ENCODE results near the gene TXLNB. TPM values are rescaled to one million over a fixed set of nuclear protein-coding genes. Genes with fewer than 3 reads are reported as not detected.
A peak's percentile ranks its signal among the peaks of the same experiment; 100 is the strongest.

Gene TXLNB
- total RNA-seq, 6 donors from 2014 or later = 0.52 to 4.2 (median 0.94) TPM

- no peak for TF ChIP-seq CTCF (IDR thresholded peaks at IDR 0.05)
- no peak for TF ChIP-seq EP300 (IDR thresholded peaks at IDR 0.05)
- TF ChIP-seq POLR2A (IDR thresholded peaks at IDR 0.05) = no peak
- no peak for TF ChIP-seq POLR2AphosphoS5 (IDR thresholded peaks at IDR 0.05)
- WGBS, 2 donors = 86 to 98% methylated on average over 2 of the region's 2 CpGs
- no peaks in the 10 kb centered on the region for H3K27me3 ChIP-seq
- no peaks in the 10 kb centered on the region for H3K9me3 ChIP-seq
- no peak overlapping the region for H3K4me3 ChIP-seq
- H3K4me1 ChIP-seq = peaks cover 0 to 16% (median 6%) of the 10 kb centered on the region in 4 donors
- H3K36me3 ChIP-seq = no peaks in the 10 kb centered on the region
- ATAC-seq (ENCODE audit: low FRiP score in 2 of 2) (no peak), DNase-seq (no peak)
- H3K27ac ChIP-seq = peak overlapping the region in 2 of 4 donors; percentile 0 to 6
Measured at GRCh38 chr6:139337001-139337400, 45.2 kb upstream of the TXLNB start.

- Histone ChIP-seq H3K4me3 (no peak overlapping the region), H3K9me3 (no peaks in the 10 kb centered on the region), H3K36me3 (no peaks in the 10 kb centered on the region), H3K27ac (peak overlapping the region in 2 of 4 donors; percentile 0 to 6), H3K4me1 (peaks cover 0 to 16% (median 6%) of the 10 kb centered on the region in 4 donors), H3K27me3 (no peaks in the 10 kb centered on the region)
- 28 to 42% methylated on average over 4 of the region's 4 CpGs for WGBS, 2 donors
- ATAC-seq (ENCODE audit: low FRiP score in 2 of 2) (no peak), DNase-seq (no peak)
- TF ChIP-seq CTCF (IDR thresholded peaks at IDR 0.05) (no peak), POLR2A (IDR thresholded peaks at IDR 0.05) (no peak), POLR2AphosphoS5 (IDR thresholded peaks at IDR 0.05) (no peak), EP300 (IDR thresholded peaks at IDR 0.05) (no peak)
Measured at GRCh38 chr6:139336488-139336887, 44.7 kb upstream of the TXLNB start.

- 90 to 92% methylated on average over 5 of the region's 5 CpGs for WGBS, 2 donors
- H3K27me3 ChIP-seq = no peaks in the 10 kb centered on the region
- no peak for ATAC-seq (ENCODE audit: low FRiP score in 2 of 2)
- H3K4me1 ChIP-seq = peaks cover 0 to 16% (median 6%) of the 10 kb centered on the region in 4 donors
- no peak for DNase-seq
- no peak for TF ChIP-seq POLR2AphosphoS5 (IDR thresholded peaks at IDR 0.05)
- TF ChIP-seq EP300 (IDR thresholded peaks at IDR 0.05) = no peak
- TF ChIP-seq CTCF (IDR thresholded peaks at IDR 0.05) = no peak
- TF ChIP-seq POLR2A (IDR thresholded peaks at IDR 0.05) = no peak
- peak overlapping the region in 2 of 4 donors; percentile 5 to 24 for H3K27ac ChIP-seq
- H3K4me3 ChIP-seq = no peak overlapping the region
- no peaks in the 10 kb centered on the region for H3K9me3 ChIP-seq
- H3K36me3 ChIP-seq = no peaks in the 10 kb centered on the region
Measured at GRCh38 chr6:139335447-139336210, 43.8 kb upstream of the TXLNB start.

- H3K4me1 ChIP-seq = peaks cover 0 to 16% (median 6%) of the 10 kb centered on the region in 4 donors
- TF ChIP-seq POLR2A (IDR thresholded peaks at IDR 0.05) = peak in 1 of 4 donors; percentile 36
- no peak for TF ChIP-seq CTCF (IDR thresholded peaks at IDR 0.05)
- TF ChIP-seq POLR2AphosphoS5 (IDR thresholded peaks at IDR 0.05) = peak in 1 of 2 donors; percentile 40
- no peak for TF ChIP-seq EP300 (IDR thresholded peaks at IDR 0.05)
- no peaks in the 10 kb centered on the region for H3K9me3 ChIP-seq
- ATAC-seq (ENCODE audit: low FRiP score in 2 of 2) = peak in 1 of 2 donors; percentile 89
- no peaks in the 10 kb centered on the region for H3K27me3 ChIP-seq
- H3K36me3 ChIP-seq = no peaks in the 10 kb centered on the region
- WGBS, 2 donors = 59 to 70% methylated on average over 5 of the region's 5 CpGs
- peak overlapping the region in 2 of 4 donors; percentile 5 to 24 for H3K27ac ChIP-seq
- H3K4me3 ChIP-seq = no peak overlapping the region
- DNase-seq = no peak
Measured at GRCh38 chr6:139334806-139335446, 43.1 kb upstream of the TXLNB start.

All from upper lobe of left lung (tissue), 6 donors.